Stimulated activated CD8-positive, alpha-beta memory T cell treated with anti-CD3 and anti-CD28 coated beads, Interleukin-15, amount 100 ng/mL, for 1 hour (primary cell): ENCODE results near the gene DEXI.

ENCODE experiments used
- DNase-seq: peaks from one replicate; pipeline ENCODE4 v3.0.0-alpha.2; 2020; ENCODE audit warnings: low read depth

DEXI gene

DNA sequence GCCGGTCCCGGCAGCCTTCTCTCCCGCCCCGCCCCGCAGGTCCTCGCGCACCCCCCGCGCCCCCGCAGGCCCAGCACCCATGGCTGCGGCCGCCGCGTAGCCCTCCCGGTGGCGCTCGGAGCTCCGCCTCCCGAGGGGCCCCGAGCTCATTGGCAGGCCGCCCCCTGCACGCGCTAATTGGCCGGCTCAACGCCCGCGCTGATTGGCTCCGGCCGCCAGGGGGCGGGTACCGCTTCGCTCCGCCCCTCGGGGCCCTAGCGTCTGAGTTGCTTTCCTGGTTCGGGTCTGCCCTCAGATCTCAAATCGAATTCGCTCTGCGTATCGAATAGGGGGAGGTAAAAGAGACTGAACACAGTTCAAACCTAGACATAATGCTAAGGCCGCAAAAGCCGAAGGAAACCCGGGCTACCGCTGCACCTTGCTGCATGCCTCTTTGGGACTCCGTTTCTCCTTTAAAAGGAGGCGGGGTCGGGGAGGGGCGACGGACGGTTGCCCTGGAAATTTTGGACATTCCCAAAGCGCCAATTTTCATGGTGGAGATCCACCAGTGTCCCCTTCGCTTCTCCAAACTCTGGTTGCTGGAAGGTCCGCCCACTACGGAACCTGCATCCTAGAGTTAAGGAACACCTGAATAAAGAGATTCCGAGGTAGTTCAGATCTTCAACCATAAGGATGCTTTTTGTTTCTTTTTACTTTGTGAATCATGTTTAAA lies at the start of gene DEXI:
DEXI (minus strand) TSS at position 117 of the 712 bp plus-strand sequence. CDS start 463 bp downstream, outside the sequence.
- DNase-seq, result peak; percentile 81

DNA sequence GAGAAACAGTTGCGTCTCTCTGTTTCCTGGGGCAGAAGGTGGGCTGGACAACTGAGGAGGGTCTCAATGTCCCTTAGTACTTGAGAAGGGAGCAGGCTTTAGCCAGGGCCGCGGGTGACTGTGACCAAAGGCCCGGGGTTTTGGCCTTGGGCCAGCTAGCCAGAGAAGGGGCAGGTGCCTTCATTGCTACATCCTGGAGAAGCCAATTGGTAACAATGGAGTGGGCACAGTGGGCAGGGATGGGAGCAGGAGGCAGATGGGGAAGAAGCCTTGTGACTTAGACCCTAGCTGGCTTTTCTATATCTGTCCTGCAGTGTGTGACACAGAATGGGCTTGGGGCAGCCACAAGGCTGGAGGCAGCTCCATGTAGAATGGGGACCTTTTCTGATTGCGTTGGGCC lies 48.1 kb upstream of the DEXI start:
- DNase-seq, result no peak

DNA sequence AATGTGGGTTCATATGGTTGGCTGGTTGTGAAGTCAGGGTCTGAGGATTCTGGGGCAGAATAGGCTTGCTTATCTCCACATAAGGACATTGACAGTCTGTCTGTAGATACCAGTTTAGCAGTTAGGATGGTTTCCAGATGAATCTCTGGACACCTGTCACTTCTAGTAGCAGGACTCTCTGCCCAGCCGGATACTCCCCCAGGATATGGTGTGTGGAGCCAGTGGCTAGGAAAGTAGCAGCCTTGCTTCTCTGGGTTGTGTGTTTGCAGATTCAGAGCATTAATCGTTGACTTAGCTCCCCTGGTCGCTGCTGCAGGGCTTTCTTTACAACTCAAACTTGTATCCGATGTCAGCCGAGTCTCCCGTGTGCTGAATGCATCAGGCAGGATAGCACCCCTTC lies 47.3 kb upstream of the DEXI start:
- DNase-seq, result no peak

DNA sequence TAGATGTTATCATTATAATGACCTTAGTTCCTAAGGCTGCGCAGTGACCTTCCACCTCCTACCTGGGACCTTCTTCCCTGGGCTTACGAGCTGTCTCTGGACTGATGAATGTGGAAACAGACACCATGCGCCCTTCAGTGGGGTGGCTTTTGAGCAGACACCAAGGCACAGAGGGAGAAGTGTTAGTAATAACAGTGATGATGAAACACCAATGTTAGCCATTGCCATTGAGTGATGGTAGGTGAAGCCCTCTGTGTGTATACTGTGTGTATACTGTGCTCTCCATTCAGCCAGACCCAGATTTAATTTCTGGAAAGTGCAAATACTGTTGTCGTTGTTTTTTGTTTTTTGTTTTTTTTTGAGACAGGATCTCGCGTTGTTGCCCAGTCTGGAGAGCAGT lies 46.6 kb upstream of the DEXI start:
- DNase-seq, result no peak

DNA sequence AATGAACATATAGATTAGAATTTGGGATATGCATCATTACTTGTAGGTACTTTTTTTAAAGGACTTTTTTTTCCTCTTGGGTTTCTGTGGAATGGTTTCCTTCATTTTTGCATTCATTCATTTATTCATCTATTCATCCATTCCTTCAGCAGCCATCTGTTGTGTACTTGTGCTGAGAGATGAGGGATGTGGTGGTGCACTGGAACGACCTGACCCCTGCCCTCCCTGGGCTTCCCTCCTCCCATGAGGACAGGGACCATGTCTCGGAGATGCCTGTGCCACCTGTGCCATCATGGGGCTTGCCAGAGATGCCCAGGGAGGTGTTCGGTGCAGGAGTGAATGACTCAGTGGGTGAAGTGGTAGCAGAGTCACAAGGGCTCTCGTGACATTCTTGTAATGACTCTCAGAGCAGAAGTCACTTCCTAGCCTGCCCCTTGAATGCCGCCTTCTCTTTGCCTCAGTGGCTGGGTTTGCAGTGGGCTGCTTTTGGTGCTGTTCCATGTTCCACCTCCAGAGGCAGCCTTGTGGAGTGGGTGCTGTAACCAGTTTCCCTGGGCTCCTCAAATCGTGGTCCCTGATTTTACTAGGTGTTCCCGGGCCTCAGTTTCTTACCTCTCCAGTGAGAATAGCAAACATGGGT lies 46.0 kb upstream of the DEXI start:
- no peak for DNase-seq

DNA sequence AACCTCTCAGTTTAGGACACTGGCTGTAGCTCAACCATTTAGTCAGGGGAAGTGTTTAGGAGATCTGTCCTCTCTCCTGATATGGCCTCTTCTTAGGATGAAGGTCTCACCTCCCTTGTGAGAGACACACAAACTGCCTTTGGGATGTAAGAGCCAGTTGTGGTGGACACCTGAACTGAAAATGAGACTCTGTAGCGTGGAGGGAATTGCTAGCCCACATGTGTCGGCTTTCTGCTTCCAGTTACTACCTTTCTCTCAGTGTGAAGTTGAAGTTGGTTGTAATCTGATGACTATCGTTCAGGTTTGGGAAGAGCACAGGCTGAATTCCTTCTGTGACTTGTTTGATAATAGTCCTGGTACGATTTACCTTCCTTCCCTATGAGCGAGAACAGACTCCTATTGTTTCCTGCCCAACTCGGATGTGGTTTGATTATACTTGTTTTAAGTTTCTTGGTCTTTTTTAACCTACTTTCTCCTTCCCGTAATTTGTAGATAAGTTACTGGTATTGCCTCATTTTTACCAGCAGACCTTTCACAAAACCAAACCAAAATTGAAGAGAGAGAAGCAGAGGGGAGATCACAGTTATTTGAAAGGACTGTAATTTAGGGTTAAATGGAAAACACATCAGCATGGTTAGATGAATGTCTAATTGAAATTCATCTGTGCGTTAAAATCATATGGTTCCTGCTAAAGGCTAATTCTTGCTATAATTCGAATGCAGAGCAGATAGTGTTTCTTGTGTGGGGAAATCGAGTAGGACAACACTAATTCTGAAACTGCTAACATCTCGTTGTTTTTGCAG lies 45.3 kb upstream of the DEXI start:
- no peak for DNase-seq

DNA sequence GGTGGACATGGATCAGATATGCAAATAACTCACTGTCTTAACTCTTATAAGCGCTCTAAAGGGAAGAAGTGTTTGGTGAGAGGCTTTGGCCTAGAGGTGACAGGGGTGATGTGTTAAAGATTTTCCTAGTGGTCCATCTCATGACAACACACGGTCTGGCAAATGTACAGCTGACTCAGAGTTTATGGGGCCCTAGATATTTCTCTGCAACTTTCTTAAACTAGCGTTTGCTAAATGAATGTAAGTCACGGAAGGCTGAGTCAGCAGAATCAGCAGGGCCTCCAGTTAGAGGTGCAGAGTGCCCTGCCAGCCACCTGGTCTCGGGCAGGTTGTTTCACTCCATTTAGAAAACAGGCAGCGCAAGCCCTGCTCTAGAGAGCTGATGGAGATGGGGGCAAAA lies 42.2 kb upstream of the DEXI start:
- DNase-seq, result no peak

DNA sequence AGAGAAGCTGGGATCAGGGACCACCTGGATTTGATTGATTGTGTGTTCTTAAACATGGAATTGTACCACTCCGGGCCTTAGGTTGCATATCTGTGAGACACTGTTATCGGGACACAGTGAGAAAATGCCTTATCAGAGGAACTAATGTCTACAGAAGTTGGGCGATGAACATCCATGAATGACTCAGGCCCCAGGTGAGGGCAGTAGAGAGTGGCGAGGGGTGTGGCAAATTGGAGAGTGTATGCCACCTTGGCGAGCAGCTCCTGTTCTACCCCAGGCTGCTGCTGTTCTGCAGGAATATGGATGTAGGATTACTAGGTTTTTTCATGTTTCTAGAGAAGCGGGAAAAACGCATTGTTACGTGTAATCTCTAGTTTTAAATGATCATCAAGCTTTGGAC lies 40.9 kb upstream of the DEXI start:
- DNase-seq, result no peak

DNA sequence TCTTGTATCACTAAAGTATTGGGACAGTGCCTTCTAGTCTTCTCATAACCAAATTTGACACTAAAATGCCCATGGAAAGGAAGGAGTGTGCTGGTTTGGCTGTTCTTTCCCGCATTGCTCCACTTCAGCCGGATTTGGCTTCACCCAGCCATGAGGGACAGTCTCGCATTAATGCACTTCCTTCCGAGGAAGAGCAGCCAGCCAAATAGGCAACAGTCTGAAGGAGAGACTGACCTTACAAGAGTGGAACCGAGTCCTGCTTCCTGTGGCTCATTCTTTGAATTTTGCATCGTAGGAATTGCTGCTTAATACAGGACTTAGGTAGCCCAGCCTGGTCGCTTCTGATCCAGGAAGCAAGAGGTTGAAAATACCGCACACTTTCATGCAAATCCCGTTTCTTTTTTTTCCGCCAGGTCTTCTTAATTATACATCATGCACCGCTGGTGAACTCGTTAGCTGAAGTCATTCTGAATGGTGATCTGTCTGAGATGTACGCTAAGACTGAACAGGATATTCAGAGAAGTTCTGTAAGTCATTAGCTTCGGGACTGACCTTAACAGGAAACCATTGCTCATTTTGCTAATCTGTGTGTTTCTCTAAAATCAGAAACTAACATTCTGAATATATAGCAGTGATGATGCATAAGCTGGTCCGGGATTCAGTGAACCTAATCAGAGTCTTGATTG lies 40.3 kb upstream of the DEXI start:
- DNase-seq, result no peak

DNA sequence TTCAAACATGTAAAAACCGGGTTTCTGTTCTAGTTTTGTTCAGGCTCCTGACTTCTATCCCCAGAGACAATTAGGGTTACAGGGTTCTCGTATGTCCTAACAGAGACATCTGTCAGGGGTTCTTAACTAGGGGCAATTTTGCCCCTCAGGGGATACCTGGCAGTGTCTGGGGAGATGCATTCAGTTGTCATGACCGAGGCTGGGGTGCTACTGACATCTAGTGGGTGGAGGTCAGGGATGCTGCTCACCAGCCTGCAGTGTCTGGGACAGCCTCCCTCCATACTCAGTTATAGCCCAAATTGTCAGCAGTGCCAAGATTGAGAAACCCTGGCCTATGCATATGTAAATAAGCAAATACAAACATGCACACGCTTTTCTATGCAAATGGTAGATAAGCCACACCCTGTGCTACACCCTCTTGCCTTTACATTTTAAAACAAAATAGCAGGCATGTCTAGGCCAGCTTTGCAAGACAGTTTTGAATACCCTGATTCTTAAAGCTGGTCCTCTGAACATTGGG lies 39.5 kb upstream of the DEXI start:
- DNase-seq, result no peak

DNA sequence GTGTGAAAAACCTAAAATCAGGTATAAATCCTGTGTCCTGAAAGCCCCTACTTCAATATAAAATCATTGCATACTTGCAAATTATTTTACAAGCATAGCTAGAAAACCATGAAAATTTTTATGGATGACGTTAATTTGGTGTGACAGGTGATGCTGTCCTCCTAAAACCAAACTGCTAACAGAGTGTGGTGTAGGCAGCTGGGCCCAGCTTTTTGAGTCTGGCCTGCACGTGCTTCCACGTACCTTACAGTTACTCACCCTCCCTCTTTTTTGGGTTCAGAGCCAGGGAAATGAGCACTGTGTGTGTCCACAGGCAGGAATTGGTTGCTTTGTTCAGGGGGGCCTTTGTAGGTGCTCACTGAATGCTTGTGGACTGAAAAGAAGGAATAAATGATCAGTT lies 38.5 kb upstream of the DEXI start:
- no peak for DNase-seq

DNA sequence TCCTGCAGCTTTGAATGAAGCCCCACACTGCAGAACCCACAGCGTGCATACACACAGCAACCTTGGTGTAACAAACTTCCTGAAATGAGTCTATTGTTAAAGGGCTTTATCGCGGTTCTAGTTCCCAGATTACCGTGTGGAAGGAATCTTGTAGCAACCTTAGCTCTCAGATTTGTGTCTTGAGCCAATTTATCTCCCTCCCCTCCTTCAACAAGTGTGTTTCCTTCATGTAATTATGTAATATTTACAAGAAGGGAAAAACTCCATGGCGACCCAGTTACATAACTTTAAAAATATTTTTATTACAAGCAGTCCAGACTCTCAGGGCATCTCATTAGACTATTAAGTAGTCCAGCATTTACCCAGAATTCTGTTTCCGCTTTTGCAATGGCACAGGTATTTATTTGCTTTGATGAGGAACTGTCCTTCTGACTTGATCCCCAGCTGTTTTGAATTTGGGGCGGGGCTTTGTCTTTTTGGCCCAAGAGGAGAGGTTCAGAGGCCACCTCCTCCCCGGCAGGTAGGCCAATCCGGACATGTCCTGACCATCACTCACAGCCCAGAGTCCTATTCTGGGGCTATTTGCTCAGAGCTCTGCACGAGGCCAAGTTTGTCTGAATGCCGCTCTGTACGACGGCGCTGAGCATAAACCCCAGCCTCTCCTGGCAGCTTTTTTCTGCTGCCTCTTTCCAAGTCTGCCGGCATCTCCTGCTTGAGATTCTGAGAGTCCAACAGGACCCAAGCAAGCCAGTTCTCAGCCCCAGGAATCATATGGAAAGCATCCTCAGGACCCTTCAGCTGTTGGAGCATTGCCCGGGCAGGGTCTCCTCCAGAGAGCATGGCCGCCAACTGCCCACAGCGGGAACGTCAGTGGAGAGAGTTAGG lies 37.7 kb upstream of the DEXI start:
- DNase-seq, result no peak

DNA sequence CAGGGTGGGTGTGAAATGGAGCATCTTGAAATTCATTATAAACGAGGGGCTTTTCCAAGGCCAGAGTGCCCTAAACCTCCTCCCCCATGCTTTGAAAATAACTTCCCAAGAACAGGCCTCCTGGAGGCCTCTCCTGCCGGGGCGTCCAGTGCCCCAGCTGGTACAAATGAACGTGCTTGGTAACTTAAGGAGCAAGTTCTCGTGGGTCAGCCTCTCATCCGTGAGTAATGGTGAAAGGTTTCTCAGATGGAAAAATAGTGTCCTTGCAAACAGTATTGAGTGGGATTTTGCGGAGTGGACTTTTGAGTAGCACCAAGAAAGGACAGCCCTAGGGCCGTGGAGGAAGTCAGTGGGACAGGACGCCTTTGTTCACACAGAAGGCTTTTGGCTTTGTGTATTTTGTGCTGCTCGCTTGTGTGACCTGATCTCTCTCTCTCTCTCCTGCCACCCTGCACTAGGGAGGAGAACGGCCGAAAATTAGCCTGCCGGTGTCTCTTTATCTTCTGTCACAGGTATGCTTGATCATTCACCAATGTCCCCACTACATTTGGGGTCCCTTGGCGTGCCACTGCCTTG lies 36.7 kb upstream of the DEXI start:
- DNase-seq, result no peak

DNA sequence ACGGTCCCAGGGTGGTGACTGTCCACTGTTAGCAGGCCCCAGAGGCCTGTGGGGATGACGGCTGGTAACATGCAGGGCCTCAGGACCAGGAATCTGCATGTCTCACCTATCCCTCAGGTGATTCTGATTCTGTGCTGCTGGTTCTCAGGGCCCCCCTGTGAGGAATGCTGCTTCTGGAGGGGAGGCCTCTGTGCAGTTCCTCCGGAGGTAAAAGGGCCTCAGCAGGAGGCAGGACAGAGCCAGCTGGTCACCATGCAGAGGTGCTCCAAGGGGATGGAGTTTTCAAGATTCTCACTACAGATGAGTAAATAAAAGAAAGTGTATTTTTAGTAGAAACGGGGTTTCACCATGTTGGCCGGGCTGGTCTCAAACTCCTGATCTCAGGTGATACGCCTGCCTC lies 35.9 kb upstream of the DEXI start:
- DNase-seq, result no peak

DNA sequence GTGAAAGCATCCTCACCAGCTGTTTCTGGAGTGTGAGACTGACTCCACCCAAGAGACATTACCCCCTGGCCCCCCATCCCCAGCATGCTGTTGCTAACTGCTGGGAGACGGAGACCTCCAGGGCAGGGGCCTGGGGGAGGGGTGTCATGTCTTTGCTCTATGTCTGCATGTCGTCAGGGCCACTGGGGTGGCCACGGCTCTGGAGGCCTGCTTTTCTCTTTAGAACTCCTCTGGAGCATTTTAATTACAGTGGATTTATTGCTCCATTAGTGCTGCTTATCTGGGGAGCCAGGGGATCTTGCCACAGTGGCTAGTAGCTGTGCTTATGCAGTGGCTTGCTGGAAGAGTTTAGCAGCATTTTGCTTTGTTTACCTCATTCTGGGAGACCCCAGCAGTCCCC lies 34.4 kb upstream of the DEXI start:
- no peak for DNase-seq

DNA sequence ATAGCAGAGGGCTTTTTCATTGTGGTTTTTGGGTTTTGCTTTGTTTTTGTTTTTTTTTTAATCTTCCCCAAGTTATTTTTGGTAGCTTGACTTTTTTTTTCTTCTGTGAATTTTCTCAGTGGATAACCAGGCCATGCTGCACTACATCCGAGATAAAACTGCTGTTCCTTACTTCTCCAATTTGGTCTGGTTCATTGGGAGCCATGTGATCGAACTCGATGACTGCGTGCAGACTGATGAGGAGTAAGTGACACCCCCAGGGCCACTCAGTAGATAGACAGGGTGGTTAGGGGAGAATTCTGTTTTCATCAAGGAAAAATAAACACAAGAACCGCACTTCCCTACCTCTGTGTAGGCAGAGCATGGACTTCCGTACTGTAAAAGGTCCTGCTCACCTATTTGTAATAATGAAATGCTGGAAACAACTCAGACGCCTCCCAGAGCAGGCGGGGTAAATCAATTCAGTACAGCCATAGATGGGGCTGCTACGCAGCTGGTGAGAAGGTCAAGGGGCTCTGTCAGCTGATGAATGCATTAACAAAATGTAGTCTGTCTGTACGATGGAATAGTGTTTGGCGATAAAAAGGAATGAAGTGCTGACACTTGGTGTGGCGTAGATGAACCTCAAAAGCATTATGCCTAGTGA lies 30.7 kb upstream of the DEXI start:
- no peak for DNase-seq

DNA sequence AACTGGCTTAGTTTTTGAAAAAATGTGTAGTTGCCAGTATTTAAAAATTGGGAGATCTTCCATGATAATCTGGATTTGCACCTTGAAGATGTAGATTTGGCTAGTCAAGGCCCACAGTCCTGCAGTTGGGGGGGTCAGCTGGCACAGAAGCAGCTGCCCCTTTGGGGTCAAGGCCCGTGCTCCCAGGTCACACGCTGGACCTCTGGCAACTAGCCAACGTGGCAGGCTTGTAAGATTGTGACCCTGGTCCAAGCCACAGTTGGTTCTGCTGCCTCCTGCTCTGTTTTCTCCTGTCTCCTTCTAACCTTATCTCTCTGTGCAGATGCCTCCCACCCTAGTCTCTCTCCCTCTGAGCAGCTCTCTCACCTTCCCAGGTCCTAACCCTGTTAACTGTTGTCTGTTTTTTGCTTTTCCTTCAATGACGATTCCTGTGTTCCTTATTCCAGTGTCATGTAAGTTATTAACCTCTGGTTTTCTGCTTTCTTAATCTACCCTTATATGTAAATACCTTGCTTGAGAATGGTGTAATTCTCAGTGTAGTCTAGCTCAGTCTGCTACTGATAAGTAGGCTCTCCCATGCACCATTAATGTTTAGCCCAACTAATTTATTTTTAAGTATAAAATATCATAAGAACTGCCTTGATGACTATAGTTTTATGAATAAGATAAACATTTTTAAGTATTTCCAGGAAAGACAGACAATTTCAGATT lies 30.0 kb upstream of the DEXI start:
- no peak for DNase-seq

DNA sequence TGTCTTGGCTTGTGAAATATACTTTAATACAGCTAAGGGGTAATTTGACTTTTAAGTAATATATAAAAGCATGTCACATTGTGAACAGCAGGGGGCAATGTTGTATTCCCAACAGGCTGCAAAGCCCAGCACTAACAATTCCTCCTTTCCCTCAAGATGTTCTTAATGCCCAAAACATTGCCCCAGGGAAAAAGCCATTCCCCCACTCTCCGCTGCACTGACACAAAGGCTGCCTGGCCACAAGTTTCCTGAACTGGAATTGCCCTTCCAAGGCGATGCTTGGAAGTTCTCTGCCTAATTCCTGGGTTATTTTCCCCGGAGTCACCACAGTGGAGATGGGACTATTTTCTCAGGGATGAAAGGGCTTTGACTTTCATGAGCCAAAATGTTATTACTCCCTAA lies 29.3 kb upstream of the DEXI start:
- DNase-seq, result no peak

DNA sequence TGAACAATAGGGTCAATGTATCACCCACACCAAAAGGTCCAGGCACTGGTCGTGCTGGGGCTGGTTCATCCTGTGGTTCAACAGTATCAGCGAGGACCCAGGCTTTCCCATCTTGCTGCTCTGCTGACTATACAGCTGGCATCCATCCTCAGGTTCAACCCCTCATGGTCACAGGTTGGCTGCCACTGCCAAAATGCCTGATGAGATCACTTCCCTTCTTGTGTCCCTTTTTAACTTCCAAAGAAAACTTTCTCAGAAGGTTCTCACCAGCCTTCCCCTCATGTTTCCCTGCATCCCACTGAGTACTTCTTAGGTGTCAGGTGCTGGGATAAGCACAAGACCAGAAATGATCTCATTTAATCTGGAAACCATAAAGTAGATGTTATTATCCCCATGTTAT lies 27.8 kb upstream of the DEXI start:
- DNase-seq, result no peak

DNA sequence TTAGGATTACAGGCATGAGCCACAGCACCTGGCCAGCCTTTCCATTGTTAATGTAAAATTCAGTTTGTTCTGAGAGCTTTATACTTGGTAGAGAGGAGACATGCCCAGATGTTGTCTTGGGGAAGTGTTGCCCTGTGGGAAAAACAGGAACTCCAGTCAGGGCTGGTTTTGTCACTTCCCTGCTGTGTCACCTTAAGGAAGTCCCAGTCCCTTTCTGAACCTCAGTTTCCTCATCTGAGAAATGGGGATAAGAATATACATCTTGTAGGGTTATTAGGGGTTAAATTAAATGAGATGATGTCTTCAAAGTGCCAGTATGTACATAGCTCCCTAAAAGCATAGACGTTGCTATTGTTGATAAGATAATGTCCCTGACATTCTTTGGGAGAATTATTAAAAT lies 27.3 kb upstream of the DEXI start:
- no peak for DNase-seq
